SK-N-MC (cell line): ENCODE data around the gene GLO1.

Experiments
- EZH2 ChIP-seq: fragments of 200-600 bp; sonication (generic); IDR thresholded peaks from one replicate; pipeline ENCODE4 v1.6.1; 2017; ENCODE audit warnings: antibody characterized with exemption
- FOXP2 ChIP-seq: optimal IDR thresholded peaks from 2 replicates; pipeline ENCODE3; 2011; ENCODE audit warnings: mild to moderate bottlenecking, moderate library complexity; ENCODE audit not compliant: insufficient read depth; ENCODE audit errors: extremely low read length, control extremely low read depth
- POLR2AphosphoS5 ChIP-seq: IDR thresholded peaks from 2 replicates; pipeline ENCODE4 v1.6.1; 2012; ENCODE audit warnings: mild to moderate bottlenecking, low read depth, low read length, borderline replicate concordance

- TF ChIP-seq EZH2, result no peak
- TF ChIP-seq POLR2AphosphoS5, result no peak
- no peak for TF ChIP-seq FOXP2
Observed at GRCh38 chr6:38676974-38677544, 25.9 kb downstream of the GLO1 start.
